ENCODE results near the gene ERAP2.

ERAP2 gene

DNA sequence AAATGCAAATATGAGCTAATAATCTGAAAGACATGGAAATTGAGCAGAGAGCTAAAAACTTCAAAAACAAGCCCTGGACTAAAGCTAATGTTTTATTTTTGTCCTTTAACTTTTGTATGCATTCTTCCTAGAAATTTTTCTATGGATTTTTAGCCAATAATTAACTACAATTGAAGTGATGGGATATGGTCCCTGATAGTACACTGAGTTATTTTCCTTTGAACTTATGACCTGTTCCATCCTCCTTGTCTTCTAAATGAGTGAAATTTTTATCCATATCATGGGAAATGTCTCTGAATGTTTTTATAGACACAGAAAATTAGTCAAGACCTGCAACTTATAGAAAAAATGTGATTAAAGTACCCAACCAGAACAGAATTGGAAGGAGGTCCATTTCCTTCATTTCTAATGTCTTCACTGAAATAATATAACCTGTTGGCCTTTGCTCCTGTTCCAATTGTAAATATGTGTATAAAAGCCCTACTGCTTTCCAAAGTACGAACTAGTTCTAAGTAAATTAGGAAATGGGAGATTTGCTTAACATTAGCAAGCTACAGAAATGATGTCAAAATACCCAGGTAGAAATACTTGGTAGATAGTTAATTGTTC is 11.3 kb upstream of the ERAP2 start:
- Histone ChIP-seq H3K36me3 (no peaks in the 10 kb centered on the region), H3K4me3 (ENCODE audit: low read depth, low read length) (no peak overlapping the region), H3K27ac (no peak overlapping the region), H3K27me3 (ENCODE audit: insufficient read depth, low read depth, severe bottlenecking) (no peaks in the 10 kb centered on the region), H3K9me3 (ENCODE audit: severe bottlenecking) (no peaks in the 10 kb centered on the region)
- DNase-seq, result no peak
- TF ChIP-seq, protein P1, sequence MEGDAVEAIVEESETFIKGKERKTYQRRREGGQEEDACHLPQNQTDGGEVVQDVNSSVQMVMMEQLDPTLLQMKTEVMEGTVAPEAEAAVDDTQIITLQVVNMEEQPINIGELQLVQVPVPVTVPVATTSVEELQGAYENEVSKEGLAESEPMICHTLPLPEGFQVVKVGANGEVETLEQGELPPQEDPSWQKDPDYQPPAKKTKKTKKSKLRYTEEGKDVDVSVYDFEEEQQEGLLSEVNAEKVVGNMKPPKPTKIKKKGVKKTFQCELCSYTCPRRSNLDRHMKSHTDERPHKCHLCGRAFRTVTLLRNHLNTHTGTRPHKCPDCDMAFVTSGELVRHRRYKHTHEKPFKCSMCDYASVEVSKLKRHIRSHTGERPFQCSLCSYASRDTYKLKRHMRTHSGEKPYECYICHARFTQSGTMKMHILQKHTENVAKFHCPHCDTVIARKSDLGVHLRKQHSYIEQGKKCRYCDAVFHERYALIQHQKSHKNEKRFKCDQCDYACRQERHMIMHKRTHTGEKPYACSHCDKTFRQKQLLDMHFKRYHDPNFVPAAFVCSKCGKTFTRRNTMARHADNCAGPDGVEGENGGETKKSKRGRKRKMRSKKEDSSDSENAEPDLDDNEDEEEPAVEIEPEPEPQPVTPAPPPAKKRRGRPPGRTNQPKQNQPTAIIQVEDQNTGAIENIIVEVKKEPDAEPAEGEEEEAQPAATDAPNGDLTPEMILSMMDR (IDR thresholded peaks at IDR 0.05; ENCODE audit: low read depth, low read length), result no peak

DNA sequence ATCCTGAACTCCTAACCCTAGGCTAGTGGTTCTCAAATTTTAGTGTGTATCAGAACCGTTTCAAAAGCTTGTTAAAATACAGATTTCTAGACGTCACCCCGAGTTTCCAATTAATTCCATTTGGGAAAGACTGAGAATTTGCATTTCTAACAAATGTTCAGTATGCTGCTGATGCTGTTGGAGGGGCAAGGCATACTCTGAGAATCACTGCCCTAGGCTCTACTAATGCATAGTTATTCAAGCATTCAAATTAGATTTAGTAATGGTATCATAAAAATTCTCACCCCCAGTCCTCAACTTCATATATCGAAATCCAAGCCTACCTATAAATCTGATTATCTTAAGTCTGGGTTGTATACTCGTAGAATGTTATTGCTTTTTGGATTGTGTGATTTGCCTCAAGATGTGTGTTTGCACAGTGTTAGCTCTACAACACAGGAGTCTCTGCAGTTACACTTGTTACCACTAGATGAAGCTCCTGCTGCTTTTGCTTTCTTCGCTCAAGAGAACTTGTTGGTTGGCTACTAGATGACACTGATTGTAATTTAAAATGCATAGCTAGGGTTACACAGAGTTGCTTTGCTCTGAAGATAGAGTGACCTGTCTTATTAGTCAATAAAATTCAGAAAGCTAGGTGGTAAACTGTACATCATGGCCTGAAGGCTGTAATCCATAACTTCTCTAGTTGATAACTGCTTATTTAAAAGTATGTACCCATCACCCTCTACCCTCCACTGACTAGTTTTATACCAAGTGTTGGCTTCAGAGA is 7.5 kb upstream of the ERAP2 start:
- Histone ChIP-seq H3K4me3 (ENCODE audit: low read depth, low read length) (no peak overlapping the region), H3K36me3 (no peaks in the 10 kb centered on the region), H3K27me3 (ENCODE audit: insufficient read depth, low read depth, severe bottlenecking) (no peaks in the 10 kb centered on the region), H3K9me3 (ENCODE audit: severe bottlenecking) (no peaks in the 10 kb centered on the region), H3K27ac (no peak overlapping the region)
- peak; percentile 27 for DNase-seq
- TF ChIP-seq, protein P1 (IDR thresholded peaks at IDR 0.05; ENCODE audit: low read depth, low read length), result peak; percentile 95

DNA sequence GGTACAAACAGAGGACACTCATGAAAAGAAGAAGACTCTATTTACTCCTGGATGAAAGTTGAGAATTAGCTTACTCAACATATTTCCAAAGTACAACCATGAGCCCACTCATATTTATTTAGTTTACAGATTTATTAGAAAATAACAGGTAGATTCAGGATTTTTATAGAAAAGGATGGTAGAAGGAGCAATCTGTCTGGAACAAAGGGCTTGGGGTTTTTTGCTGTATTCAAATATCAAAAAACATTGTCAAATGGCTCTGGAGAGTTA is 7.0 kb upstream of the ERAP2 start:
- TF ChIP-seq, protein P1 (IDR thresholded peaks at IDR 0.05; ENCODE audit: low read depth, low read length), result no peak
- H3K36me3 ChIP-seq, result no peaks in the 10 kb centered on the region
- no peak overlapping the region for H3K27ac ChIP-seq
- DNase-seq, result no peak
- no peak overlapping the region for H3K4me3 ChIP-seq (ENCODE audit: low read depth, low read length)
- H3K27me3 ChIP-seq (ENCODE audit: insufficient read depth, low read depth, severe bottlenecking), result no peaks in the 10 kb centered on the region
- no peaks in the 10 kb centered on the region for H3K9me3 ChIP-seq (ENCODE audit: severe bottlenecking)

DNA sequence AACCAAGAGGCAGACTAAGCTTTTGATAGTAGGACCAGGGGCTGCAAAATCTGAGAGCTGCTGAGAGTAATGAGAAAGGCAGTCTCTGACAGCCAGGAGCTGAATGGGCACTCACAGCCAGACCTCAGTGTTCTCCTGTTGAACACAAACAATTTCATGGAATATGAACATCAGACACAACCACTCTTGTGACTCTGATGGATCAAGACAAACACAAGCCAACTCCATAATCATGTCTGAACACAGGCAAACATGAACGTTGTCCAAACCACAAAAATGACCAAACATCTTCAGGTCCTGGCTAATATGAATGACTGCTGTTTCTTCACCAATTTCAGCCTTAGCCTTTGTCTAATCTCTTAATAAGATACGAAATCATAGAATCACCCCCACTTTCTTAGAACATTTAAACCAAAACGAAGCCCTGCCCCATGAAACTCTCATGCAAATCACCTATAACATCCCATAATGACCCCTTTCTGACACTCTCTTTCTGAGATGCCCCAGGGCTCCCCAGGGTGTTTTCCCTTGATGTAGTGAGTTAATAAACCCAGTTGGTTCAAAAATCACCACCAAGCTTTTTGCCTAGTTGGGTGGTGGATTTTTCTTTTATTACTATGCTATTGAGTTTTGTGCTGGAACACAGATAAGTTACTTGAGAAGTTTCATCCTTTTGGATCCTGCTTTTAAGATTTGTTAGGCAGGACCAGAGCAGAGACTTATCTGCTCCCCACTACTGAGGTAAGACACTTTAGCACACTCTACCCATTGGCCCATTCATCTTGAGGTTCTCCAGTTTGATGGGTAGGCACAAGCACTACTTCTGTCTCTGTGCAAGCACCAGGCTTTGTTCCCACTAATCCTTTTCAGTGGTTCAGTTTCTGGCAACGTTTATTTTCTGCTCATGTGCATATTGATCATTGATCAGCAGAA is 5.9 kb upstream of the ERAP2 start:
- Histone ChIP-seq H3K27ac (no peak overlapping the region), H3K9me3 (ENCODE audit: severe bottlenecking) (no peaks in the 10 kb centered on the region), H3K36me3 (no peaks in the 10 kb centered on the region), H3K27me3 (ENCODE audit: insufficient read depth, low read depth, severe bottlenecking) (no peaks in the 10 kb centered on the region), H3K4me3 (ENCODE audit: low read depth, low read length) (no peak overlapping the region)
- no peak for DNase-seq
- TF ChIP-seq, protein P1 (IDR thresholded peaks at IDR 0.05; ENCODE audit: low read depth, low read length), result no peak

DNA sequence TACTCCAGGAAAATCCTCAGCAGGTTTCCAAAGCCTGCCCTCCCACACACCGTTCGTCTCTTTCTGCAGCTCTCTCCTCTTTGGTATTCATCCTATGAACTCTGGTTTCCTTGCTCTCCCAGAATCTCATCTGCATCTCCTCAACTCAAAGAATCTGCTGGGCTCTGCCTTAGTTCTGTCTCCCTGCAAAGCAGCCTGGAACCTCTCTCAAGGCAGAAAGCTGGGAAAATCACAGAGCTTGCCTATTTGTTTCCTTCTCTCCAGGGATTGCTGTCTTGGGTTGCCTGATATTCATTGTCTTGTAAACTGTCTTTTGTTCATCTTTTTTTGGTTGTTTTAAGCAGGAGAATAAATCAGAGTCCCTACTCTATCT is 5.3 kb upstream of the ERAP2 start:
- no peaks in the 10 kb centered on the region for H3K27me3 ChIP-seq (ENCODE audit: insufficient read depth, low read depth, severe bottlenecking)
- DNase-seq, result no peak
- H3K27ac ChIP-seq, result no peak overlapping the region
- TF ChIP-seq, protein P1 (IDR thresholded peaks at IDR 0.05; ENCODE audit: low read depth, low read length), result no peak
- no peak overlapping the region for H3K4me3 ChIP-seq (ENCODE audit: low read depth, low read length)
- H3K36me3 ChIP-seq, result no peaks in the 10 kb centered on the region
- no peaks in the 10 kb centered on the region for H3K9me3 ChIP-seq (ENCODE audit: severe bottlenecking)
